ENCODE results near the gene PLXNC1.

DNA sequence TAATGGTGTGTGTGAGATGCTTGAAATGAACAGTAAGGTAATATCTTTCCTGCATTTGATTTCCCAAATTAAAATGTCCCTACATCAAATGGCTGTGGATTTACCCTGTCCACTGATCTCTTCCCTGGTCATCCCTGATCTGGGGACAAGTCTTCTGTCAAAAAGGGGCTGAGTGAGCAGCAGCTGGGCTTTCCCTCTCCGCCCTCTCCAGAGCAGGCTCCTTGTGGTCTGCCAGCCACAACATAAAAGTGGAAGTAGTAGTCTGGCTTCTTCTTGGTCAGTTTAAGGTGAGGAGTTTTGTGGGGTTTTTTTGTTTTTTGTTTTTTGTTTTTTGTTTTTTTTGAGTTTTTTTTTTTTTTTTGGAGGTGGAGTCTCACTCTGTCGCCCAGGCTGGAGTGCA lies 25.2 kb upstream of the PLXNC1 start:
- TF ChIP-seq, protein P1, sequence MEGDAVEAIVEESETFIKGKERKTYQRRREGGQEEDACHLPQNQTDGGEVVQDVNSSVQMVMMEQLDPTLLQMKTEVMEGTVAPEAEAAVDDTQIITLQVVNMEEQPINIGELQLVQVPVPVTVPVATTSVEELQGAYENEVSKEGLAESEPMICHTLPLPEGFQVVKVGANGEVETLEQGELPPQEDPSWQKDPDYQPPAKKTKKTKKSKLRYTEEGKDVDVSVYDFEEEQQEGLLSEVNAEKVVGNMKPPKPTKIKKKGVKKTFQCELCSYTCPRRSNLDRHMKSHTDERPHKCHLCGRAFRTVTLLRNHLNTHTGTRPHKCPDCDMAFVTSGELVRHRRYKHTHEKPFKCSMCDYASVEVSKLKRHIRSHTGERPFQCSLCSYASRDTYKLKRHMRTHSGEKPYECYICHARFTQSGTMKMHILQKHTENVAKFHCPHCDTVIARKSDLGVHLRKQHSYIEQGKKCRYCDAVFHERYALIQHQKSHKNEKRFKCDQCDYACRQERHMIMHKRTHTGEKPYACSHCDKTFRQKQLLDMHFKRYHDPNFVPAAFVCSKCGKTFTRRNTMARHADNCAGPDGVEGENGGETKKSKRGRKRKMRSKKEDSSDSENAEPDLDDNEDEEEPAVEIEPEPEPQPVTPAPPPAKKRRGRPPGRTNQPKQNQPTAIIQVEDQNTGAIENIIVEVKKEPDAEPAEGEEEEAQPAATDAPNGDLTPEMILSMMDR (IDR thresholded peaks at IDR 0.05) = no peak
- TF ChIP-seq POLR2A (IDR thresholded peaks at IDR 0.05) = no peak
- TF ChIP-seq POLR2AphosphoS5 (IDR thresholded peaks at IDR 0.05) = no peak
